ENCODE results near the gene RPS5.
"Not testable (repeated sequence)": the region's sequence is repeated elsewhere in the genome, so short reads cannot be mapped to it uniquely, and the experiment has no call there.

The RPS5 gene

DNA sequence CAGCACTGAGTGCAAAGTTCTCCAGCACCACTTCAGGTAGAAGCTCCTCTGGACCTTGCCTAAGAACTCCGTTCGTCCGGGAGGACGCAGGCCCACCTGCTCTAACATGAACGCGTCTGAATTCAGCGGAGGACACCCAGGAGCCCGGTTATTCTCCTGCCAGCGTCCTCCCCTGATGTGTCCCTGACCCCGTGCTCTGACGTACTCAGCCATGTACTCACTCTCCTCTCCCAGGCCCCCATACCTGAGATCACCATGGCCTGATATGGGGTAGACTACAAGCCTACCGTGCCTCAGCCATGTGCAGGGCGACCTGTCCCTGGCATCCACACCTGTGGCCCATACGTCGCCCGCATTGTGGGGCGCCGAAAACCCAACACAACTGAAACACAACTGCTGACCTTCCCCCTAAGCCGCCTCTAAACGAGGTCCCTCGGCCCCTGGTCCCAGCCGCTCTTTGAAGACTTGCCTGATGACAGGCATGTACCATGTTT lies 20.6 kb downstream of the RPS5 start:
- peak; percentile 19 for DNase-seq

DNA sequence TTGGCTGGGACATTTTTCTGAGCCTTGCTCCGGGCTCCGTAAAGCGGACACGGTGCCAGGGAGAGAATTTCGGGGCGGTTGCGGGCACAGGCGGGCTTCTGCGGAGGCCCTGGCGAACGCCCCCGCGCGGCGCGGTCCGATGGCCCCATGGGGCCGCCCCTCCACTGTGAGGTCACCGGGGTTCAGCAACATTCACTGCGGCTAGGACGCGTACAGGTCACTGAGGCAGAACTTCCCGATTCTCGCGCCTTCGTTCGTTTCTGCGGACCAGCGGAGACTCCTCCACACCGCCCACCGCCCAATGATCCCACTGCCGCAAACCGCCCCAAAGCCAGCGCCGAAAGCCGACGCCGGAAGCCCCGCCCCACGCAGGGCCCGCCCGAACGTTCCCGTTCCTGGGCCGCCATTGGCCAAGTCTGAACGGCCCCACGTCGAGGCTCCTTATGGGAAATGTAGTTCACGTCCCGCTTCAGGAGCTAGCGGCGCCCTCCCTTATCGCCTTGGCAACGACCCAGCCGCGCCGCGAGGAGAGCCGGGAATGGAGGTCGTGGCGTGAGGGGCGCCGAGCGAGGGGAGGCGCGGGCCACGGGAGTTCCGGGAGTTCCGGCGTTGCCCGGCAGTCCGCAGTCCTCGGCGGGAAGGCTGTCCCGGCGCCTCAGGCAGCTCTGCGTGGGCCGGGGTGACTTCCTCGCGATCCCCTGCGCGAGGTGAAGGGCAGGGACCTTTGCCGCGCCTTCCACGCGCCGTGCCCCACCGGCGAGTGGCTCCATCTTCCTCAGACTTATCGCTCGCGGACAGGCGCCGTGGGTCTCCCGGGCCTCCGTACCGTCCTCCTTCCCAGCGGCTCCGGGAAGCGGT lies 21.3 kb downstream of the RPS5 start, which contains the start of gene ZNF584:
Gene ZNF584, plus strand, starts transcription at position 498 of the 858 bp plus-strand sequence. CDS start 499 bp downstream, outside the sequence.
- DNase-seq: peak; percentile 92

DNA sequence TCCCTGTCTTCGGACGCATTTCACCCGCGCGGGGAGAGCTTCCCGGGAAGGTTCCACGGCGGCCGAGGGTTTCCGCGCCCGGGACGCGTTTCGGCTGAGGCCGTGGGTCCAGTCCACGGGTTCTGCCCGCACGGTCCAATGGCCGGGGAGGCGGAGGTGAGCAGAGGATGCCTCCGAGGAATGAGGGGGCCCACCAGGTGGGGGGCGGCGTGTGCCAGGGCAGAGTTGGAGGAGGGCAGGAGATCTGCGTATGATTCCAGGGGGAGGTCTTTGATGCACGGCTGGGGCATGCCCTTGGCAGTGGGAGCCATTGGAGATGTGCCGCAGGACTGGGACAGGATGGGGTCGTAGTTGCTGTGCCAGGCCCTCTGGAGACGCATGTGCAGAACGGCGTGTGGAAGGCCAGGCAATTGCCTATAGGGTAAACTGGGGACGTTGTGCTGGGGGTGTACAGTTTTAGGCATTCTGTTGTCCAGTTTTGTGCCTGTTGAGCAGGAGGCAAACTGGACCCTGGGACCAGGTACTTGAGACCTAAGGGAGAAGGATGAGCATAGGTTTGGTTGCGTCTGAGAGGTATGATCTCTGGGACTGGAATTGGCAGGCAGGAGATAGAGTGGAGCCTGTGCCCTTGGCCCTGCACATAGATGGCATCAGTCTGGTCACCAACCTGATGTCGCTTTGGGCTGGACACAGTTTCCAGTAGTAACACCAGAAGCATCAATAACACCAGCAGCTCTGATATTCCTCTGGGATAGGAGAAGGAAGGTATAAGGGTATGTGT lies 22.1 kb downstream of the RPS5 start:
- DNase-seq: no peak

DNA sequence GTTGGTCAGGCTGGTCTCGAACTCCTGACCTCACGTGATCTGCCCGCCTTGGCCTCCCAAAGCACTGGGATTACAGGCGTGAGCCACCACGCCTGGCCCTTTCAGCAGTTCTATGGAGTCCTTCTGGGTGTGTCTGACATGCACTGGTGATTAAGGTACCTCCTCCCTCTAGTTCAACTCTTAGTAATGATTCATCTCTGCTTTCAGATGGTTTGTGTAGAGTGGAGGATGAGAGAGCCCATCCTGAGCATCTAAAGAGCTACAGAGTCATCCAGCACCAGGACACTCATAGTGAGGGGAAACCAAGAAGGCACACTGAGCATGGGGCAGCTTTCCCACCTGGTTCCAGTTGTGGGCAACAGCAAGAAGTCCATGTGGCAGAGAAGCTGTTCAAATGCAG lies 29.5 kb downstream of the RPS5 start:
- no peak for DNase-seq

GRCh38 chr19:58417071-58417470 lies 30.0 kb downstream of the RPS5 start:
- no peak for DNase-seq

DNA sequence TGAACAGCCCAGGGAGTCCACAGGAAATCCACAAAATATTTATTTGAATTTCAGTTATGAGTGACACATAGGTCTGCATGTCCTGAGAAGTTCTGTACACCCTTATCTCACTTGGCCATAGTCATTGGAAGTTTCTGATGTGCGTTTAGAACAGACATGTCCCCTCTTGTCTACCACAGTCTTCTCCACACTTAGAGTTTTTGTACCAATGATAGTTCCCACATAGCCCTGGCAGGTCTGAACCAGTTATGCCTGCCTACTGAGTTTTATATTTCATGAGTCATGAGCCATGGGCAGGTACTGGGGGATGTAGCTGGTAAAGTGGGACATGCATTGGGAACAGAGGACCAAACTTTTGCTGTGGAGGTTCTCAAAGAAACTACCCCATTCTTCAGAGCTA lies 41.5 kb downstream of the RPS5 start:
- DNase-seq: no peak

DNA sequence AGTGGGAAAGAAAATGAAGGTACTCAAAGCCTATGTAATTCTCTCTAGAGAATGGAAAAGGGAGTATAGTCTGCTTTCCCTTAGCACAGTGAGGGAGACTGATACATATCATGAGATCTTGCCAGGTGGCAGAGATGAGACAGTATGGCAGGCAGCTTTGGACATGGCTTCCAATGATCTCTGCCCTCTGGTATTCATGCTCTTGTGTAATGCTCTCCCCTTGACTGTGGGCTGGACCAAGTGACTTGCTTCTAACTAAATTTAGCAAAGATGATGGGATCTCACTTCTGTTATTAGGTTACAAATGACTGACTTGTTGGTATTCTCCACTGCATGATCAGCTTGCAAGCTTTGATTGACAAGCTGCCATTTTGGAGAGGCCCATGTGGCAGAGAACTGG lies 42.7 kb downstream of the RPS5 start:
- no peak for DNase-seq

DNA sequence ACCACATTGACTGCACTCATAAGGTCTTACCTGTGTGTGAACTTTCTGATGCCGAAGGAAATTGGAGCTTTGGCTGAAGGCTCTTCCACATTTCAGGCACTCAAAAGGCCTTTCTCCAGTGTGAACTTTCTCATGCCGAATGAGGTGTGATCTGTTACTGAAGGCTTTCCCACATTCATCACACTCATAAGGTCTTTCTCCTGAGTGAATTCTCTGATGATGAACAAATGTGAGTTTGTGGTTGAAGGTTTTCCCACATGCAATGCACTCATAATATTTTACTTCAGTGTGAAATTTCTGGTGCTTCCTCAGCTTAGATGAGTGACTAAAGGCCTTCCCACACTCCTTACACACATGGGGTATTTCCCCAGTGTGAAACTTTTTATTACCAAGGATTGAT lies 47.1 kb downstream of the RPS5 start:
- no peak for DNase-seq

DNA sequence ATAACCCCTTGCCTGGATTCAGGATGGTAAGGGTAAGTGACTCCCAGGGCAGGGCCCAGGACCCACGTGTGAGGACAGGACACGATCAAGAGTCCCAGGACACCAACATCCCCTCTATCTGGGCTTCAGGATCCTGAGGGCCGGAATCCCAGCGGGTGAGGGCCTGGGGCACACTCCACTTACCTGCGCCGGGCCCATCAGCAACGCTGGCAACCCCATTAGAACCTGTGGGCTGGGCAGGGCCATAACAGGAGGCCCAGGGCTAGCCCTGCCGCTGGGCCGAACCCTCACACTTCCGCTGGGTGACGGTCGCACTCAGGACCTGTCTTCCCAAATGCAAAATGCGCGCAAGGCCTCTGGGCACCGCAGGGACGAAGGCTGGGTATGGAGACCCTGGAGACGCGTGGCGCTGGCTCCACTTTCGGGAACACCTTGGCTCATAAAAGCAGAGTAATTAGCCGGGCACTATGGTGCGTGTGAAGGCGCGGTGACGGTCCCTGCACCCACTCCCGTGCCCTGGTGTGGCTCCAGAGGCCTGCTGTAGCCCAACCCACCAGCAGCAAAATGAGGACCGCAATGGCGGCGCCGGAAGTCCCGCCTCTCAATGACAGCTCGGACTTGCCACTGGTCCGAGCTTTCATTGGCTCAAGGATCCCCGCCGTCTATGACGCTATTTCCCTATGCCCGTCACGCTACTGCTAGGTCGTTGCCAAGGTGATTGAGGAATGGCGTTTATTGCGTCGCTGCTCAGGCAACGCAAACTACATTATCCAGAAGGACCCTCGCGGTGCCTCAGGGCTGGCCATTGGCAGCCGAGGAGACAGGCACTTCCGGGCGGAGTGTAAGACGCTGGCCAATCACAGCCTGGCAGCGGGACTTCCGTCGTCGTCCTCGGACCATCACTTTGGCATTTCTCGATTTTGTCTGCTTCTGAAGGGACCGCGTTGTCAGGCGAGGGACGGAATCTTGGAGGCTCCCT lies 52.8 kb downstream of the RPS5 start, which contains the start of gene ZNF132:
Gene ZNF132, minus strand, starts transcription at position 578 of the 979 bp plus-strand sequence. Its CDS starts 332 bp downstream, at position 246.
- DNase-seq: no peak

DNA sequence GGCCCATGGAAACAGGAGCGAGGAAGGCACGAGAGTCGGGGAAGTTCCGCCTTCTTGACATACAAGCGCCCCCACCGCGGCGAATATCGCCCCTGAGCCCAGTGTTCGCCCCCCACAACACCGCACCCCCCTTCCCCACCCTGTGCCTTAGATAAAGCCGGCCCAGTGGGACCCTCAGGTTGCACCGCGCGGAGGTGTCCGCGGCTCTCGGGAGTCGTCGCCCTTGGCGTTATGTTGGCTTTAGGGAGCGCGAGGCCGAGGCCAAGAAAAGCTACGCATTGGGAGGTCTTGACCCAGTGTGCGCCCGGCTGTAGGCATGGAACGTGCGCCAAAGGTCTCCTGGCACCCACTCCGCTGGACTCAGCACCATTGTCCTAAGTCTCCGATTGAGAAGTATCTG lies 53.5 kb downstream of the RPS5 start:
- no peak for DNase-seq

GRCh38 chr19:58442986-58443385 lies 55.9 kb downstream of the RPS5 start:
- DNase-seq: not testable (repeated sequence)
